ENCODE data around the gene SREK1IP1.

DNA sequence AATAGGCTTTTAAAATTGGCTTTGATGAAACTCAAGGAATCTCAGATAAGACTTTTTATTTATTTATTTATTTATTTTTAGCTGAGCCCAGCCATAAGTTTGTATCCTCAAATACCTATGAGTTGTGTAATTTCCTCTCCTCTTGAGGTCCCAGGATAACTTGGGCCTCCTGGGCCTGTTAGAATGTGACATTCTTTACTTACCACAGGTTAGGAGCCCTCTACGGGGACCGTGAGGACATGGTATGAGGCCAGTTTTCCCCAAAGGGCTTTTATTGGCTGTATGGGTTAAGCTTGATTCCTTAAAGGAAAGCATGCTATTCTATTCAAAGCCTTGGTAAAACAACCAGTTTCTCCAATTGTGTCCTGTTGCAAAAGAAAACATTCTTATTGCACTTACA lies 61.3 kb downstream of the SREK1IP1 start:
- TF ChIP-seq, protein P1, sequence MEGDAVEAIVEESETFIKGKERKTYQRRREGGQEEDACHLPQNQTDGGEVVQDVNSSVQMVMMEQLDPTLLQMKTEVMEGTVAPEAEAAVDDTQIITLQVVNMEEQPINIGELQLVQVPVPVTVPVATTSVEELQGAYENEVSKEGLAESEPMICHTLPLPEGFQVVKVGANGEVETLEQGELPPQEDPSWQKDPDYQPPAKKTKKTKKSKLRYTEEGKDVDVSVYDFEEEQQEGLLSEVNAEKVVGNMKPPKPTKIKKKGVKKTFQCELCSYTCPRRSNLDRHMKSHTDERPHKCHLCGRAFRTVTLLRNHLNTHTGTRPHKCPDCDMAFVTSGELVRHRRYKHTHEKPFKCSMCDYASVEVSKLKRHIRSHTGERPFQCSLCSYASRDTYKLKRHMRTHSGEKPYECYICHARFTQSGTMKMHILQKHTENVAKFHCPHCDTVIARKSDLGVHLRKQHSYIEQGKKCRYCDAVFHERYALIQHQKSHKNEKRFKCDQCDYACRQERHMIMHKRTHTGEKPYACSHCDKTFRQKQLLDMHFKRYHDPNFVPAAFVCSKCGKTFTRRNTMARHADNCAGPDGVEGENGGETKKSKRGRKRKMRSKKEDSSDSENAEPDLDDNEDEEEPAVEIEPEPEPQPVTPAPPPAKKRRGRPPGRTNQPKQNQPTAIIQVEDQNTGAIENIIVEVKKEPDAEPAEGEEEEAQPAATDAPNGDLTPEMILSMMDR (IDR thresholded peaks at IDR 0.05), result no peak
- no peak for TF ChIP-seq POLR2A (IDR thresholded peaks at IDR 0.05)
